Gastrocnemius medialis (tissue), 4 donors: ENCODE data around the gene MED13L. TPM values are rescaled to one million over a fixed set of nuclear protein-coding genes. Genes with fewer than 3 reads are reported as not detected.

Experiments
- ATAC-seq, 2 donors: fragments of 150-250 bp; one replicate each; pipeline ENCODE4 v1.9.1; 2016
- DNase-seq, 2 donors: peaks; one replicate each; pipeline ENCODE4 v3.0.0-alpha.2; 2019
- H3K27ac ChIP-seq, 4 donors: fragments of 200-600 bp; sonication (generic); 1 replicate in 1 of 4; 2 replicates in 3 of 4; pipeline ENCODE4 v1.5.1; 2016 to 2018; ENCODE audit warnings: mild to moderate bottlenecking in 2 of 4, moderate library complexity in 1 of 4
- H3K27me3 ChIP-seq, 3 donors: fragments of 200-600 bp; sonication (generic) in 2 of 3; 1 replicate in 1 of 3; 2 replicates in 2 of 3; pipeline versions ENCODE4 v1.5.1 to v1.6.0; 2016 to 2019; ENCODE audit warnings: mild to moderate bottlenecking in 1 of 3, moderate library complexity in 1 of 3
- H3K36me3 ChIP-seq, 2 donors: fragments of 200-600 bp; sonication (generic) in 1 of 2; one replicate each; pipeline ENCODE4 v1.5.1; 2017 to 2018
- H3K4me1 ChIP-seq, 2 donors: fragments of 200-600 bp; sonication (generic) in 1 of 2; one replicate each; pipeline ENCODE4 v1.5.1; 2016 to 2017; ENCODE audit warnings: mild to moderate bottlenecking in 2 of 2
- H3K4me3 ChIP-seq, 4 donors: fragments of 200-600 bp; sonication (generic) in 3 of 4; 1 replicate in 1 of 4; 2 replicates in 3 of 4; pipeline ENCODE4 v1.5.1; 2016 to 2019; ENCODE audit warnings: mild to moderate bottlenecking in 2 of 4
- H3K9me3 ChIP-seq, 3 donors: fragments of 200-600 bp; sonication (generic) in 2 of 3; 1 replicate in 1 of 3; 2 replicates in 2 of 3; pipeline ENCODE4 v1.5.1; 2016 to 2019
- POLR2A ChIP-seq, 2 donors: fragments of 450-650 bp; IDR thresholded peaks; one replicate each; pipeline ENCODE4 v1.6.1; 2017; ENCODE audit warnings: antibody characterized with exemption in 2 of 2, mild to moderate bottlenecking in 2 of 2, moderate library complexity in 2 of 2
- in situ Hi-C, 4 donors: fragments of 200-750 bp; cut with MboI; loops; one replicate each; pipeline versions ENCODE4 v1.15.0 to v1.8.0; 2017; ENCODE audit warnings: low sequenced_read_pairs in 4 of 4
- intact Hi-C: fragments of 100-400 bp; cut with DNase I; formaldehyde crosslinking; loops from one replicate; pipeline ENCODE4 v1.15.1; 2023; ENCODE audit warnings: low total_unique reads
- total RNA-seq, 4 donors: library from RNA; depleted of rRNA; stranded (reverse); fragments of >200 nt; gene quantifications; one replicate each; pipeline versions ENCODE4 v1.1.0 to v1.2.3, GENCODE V29; 2016
- TF ChIP-seq, protein P1 (sequence below), 5 experiments: fragments of 450-650 bp in 3 of 5; fragments of 200-600 bp in 2 of 5; sonication (generic) in 2 of 5; IDR thresholded peaks in 4 of 5; conservative IDR thresholded peaks in 1 of 5; 1 replicate in 4 of 5; 2 replicates in 1 of 5; pipeline ENCODE4 v1.5.1; 2016 to 2019; ENCODE audit warnings: antibody characterized with exemption in 5 of 5, mild to moderate bottlenecking in 3 of 5, moderate library complexity in 3 of 5

The MED13L gene
- total RNA-seq, 4 donors from 2014 or later = 59.5 to 92.6 (median 74.1) TPM

DNA sequence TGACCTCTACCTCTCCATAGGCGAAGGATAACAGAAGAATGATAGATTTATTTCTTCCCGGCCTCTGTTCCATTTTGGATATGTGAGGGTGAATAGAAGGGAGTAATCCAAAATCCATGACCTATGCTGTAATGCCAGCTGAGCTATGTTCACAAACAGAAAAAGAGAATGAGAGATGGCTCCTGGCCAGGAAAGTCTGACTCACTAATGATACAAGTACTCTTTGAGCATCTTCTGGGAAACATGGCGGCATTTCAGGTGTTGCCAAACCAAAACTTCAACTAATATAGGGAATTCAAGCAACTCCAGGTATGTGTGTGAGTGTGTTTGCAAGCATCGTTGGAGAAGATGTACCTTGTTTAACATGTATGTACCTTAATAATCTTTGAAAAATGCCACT is 55.1 kb downstream of the MED13L start:
- TF ChIP-seq, protein P1, sequence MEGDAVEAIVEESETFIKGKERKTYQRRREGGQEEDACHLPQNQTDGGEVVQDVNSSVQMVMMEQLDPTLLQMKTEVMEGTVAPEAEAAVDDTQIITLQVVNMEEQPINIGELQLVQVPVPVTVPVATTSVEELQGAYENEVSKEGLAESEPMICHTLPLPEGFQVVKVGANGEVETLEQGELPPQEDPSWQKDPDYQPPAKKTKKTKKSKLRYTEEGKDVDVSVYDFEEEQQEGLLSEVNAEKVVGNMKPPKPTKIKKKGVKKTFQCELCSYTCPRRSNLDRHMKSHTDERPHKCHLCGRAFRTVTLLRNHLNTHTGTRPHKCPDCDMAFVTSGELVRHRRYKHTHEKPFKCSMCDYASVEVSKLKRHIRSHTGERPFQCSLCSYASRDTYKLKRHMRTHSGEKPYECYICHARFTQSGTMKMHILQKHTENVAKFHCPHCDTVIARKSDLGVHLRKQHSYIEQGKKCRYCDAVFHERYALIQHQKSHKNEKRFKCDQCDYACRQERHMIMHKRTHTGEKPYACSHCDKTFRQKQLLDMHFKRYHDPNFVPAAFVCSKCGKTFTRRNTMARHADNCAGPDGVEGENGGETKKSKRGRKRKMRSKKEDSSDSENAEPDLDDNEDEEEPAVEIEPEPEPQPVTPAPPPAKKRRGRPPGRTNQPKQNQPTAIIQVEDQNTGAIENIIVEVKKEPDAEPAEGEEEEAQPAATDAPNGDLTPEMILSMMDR (IDR thresholded peaks at IDR 0.05 in 4 of 5, conservative IDR thresholded peaks at IDR 0.05 in 1 of 5) = no peak
- no peak for TF ChIP-seq POLR2A (IDR thresholded peaks at IDR 0.05)
- Histone ChIP-seq H3K27me3 (no peaks in the 10 kb centered on the region), H3K9me3 (no peaks in the 10 kb centered on the region), H3K36me3 (no peaks in the 10 kb centered on the region), H3K4me3 (no peak overlapping the region), H3K27ac (peak overlapping the region in 1 of 4 donors; percentile 39), H3K4me1 (peaks cover 40 to 50% of the 10 kb centered on the region in 2 donors)
- DNase-seq = peak; percentile 62 to 67
- intact Hi-C loops (no loop called here), in situ Hi-C loops (loop anchor here in 1 of 4 donors (10.0 kb wide), 1 partner anchor 88 kb away; no protein-coding TSS in a partner anchor)
- peak; percentile 79 to 87 for ATAC-seq

DNA sequence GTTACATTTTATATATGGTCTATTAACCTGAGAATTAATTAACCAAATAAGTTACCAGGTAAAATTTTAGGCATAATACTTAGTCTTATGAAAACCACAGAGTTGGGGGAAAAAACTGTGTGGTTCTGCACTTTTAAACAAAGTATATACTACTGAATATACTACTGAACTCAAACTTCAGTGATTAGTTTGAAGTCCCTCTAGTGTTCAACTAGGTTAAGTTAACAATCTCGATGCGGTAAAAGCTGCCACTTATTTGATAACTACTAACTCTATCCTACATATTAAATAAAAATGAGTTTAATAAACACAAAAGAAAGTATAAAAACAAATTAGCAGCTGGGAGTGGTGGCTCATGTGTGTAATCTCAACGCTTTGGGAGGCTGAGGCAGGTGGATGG is 56.7 kb downstream of the MED13L start:
- in situ Hi-C loops = loop anchor here in 1 of 4 donors (10.0 kb wide), 1 partner anchor 86 kb away; no protein-coding TSS in a partner anchor
- no peaks in the 10 kb centered on the region for H3K9me3 ChIP-seq
- no peaks in the 10 kb centered on the region for H3K36me3 ChIP-seq
- no peak for ATAC-seq
- H3K4me1 ChIP-seq = peaks cover 52 to 54% of the 10 kb centered on the region in 2 donors
- no peak overlapping the region for H3K4me3 ChIP-seq
- intact Hi-C loops = no loop called here
- no peak for TF ChIP-seq POLR2A (IDR thresholded peaks at IDR 0.05)
- TF ChIP-seq, protein P1 (IDR thresholded peaks at IDR 0.05 in 4 of 5, conservative IDR thresholded peaks at IDR 0.05 in 1 of 5) = no peak
- no peak overlapping the region for H3K27ac ChIP-seq
- DNase-seq = no peak
- no peaks in the 10 kb centered on the region for H3K27me3 ChIP-seq

DNA sequence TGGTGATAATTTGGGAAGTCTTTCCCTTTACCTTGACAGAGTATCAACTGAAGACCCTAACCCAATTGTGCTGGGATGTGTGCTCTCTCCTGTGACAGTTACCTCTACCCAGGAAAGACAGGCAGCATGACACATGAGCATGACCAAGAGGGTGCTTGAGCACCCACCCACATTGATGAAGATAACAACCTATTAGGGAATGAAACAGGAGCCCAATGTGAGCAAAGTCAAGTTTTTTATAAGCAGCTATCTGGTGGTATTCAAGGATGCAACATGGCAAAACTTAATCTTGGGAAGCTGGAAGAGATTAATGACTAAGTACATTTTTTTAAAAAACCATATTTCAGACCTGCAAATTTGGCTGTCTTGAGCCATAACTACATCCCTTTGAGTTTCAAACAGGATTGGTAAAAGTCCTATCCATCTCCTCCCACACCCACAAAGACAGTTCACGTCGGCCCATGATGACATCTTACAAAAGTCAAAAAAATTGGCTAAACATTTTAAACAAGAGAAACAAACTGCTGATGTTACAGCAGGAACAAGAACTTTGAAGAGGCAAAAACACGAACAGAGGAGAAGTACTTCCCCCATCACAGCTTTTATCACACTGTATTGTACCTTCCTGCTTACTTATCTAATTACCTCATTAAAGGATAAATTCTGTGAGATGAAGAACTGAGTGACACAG is 60.3 kb downstream of the MED13L start:
- no peak for TF ChIP-seq POLR2A (IDR thresholded peaks at IDR 0.05)
- TF ChIP-seq, protein P1 (IDR thresholded peaks at IDR 0.05 in 4 of 5, conservative IDR thresholded peaks at IDR 0.05 in 1 of 5) = no peak
- Histone ChIP-seq H3K27me3 (no peaks in the 10 kb centered on the region), H3K9me3 (no peaks in the 10 kb centered on the region), H3K27ac (no peak overlapping the region), H3K4me1 (peaks cover 66 to 72% of the 10 kb centered on the region in 2 donors), H3K36me3 (no peaks in the 10 kb centered on the region), H3K4me3 (no peak overlapping the region)
- in situ Hi-C loops = no loop called here
- ATAC-seq = no peak
- intact Hi-C loops = no loop called here
- DNase-seq = no peak

DNA sequence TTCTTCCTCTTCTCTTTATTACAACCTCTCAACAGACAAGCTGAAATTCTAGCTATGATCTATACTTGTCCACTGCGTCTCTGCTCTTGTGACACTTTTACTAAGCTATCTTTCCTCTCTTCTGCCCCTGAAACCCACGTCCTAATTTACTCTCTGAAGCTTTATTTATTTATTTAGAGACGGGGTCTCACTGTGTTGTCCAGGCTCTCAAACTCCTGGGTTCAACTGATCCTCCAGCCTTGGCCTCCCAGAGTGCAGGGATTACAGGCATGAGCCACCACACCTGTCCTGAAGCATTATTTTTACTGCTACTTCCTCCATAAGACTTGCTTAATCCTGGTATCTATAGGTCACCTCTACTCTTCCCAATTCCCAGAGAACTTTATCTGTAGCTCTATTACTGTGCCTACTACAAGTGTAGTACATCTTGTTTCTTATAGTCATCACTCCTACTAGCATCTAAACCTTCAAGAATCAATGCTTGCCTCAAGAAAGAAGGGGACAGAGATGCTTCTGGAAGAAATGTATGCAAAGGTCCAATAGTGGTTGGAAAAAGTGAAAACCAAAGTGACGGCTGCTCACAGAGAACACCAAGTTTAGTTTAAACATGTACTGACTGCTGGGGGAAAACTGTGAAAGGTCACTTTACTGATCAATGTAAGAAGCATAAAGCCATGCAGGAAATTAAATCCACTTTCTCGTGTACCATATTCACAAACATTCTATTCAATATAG is 61.3 kb downstream of the MED13L start:
- DNase-seq (no peak), ATAC-seq (no peak)
- no peak overlapping the region for H3K4me3 ChIP-seq
- H3K36me3 ChIP-seq = no peaks in the 10 kb centered on the region
- H3K4me1 ChIP-seq = peaks cover 61 to 72% of the 10 kb centered on the region in 2 donors
- H3K27me3 ChIP-seq = no peaks in the 10 kb centered on the region
- intact Hi-C loops = no loop called here
- TF ChIP-seq POLR2A (IDR thresholded peaks at IDR 0.05) = no peak
- TF ChIP-seq, protein P1 (IDR thresholded peaks at IDR 0.05 in 4 of 5, conservative IDR thresholded peaks at IDR 0.05 in 1 of 5) = no peak
- H3K27ac ChIP-seq = no peak overlapping the region
- H3K9me3 ChIP-seq = no peaks in the 10 kb centered on the region
- in situ Hi-C loops = no loop called here
